SK-N-SH (cell line): ENCODE measurements around the gene CNBD2. TPM values are rescaled to one million over a fixed set of nuclear protein-coding genes. Genes with fewer than 3 reads are reported as not detected.
"Not testable (repeated sequence)": the region's sequence is repeated elsewhere in the genome, so short reads cannot be mapped to it uniquely, and the experiment has no call there.

Experiments used
- CTCF ChIA-PET: fragments of 300-600, 350-600 bp; formaldehyde crosslinking; extraction: SDS; loops from one replicate; lab custom pipeline; 2021; lab: Yijun Ruan, JAX
- POLR2A ChIA-PET: fragments of 350-600 bp; sonication (Branson Sonifier 250); formaldehyde crosslinking; extraction: SDS; loops from one replicate; lab custom pipeline; 2020; ENCODE audit warnings: antibody characterized with exemption, inconsistent platforms; lab: Yijun Ruan, JAX
- DNase-seq: peaks from one replicate; pipeline ENCODE4 v3.0.0; 2012
- H2AFZ ChIP-seq: fragments of 200-600 bp; sonication (generic); 2 replicates; pipeline ENCODE4 v1.8.1; 2016; ENCODE audit warnings: antibody characterized with exemption, mild to moderate bottlenecking, low read depth
- H3F3A ChIP-seq: fragments of 200-600 bp; sonication (generic); replicated peaks from 2 replicates; pipeline ENCODE3; 2016; ENCODE audit warnings: antibody characterized with exemption, mild to moderate bottlenecking; ENCODE audit not compliant: insufficient read depth
- H3K27ac ChIP-seq, 2 experiments: fragments of 200-500 bp in 1 of 2; fragments of 200-600 bp in 1 of 2; sonication (Bioruptor generic) in 1 of 2; sonication (generic), shearing (Covaris generic) in 1 of 2; 2 replicates each; pipeline versions ENCODE4 v1.5.1 to v1.6.1; 2014 to 2016; ENCODE audit warnings: low read depth in 2 of 2, inconsistent platforms in 1 of 2, low read length in 1 of 2, mild to moderate bottlenecking in 1 of 2, mixed read lengths in 1 of 2
- H3K27me3 ChIP-seq: fragments of 200-600 bp; sonication (generic), shearing (Covaris generic); 2 replicates; pipeline ENCODE4 v1.6.1; 2016; ENCODE audit warnings: mixed run types; ENCODE audit not compliant: insufficient read depth
- H3K36me3 ChIP-seq, 2 experiments: fragments of 200-500 bp in 1 of 2; fragments of 200-600 bp in 1 of 2; sonication (Bioruptor generic) in 1 of 2; sonication (generic) in 1 of 2; replicated peaks in 1 of 2; 2 replicates each; pipeline versions ENCODE3 to v1.5.1; 2014 to 2016; ENCODE audit warnings: low read length in 1 of 2, mild to moderate bottlenecking in 1 of 2; ENCODE audit not compliant: insufficient read depth in 2 of 2, control insufficient read depth in 1 of 2
- H3K4me1 ChIP-seq, 2 experiments: fragments of 200-500 bp in 1 of 2; fragments of 200-600 bp in 1 of 2; sonication (Bioruptor generic) in 1 of 2; sonication (generic), shearing (Covaris generic) in 1 of 2; 2 replicates each; pipeline versions ENCODE4 v1.5.1 to v1.6.1; 2014 to 2016; ENCODE audit warnings: low read depth in 1 of 2, low read length in 1 of 2, mixed run types in 1 of 2; ENCODE audit not compliant: insufficient read depth in 2 of 2, control insufficient read depth in 1 of 2
- H3K4me2 ChIP-seq: fragments of 200-600 bp; sonication (generic), shearing (Covaris generic); 2 replicates; pipeline ENCODE4 v1.6.1; 2017; ENCODE audit warnings: mixed run types
- H3K4me3 ChIP-seq, 2 experiments: fragments of 200-500 bp in 1 of 2; fragments of 200-600 bp in 1 of 2; sonication (Bioruptor generic) in 1 of 2; sonication (generic), shearing (Covaris generic) in 1 of 2; 2 replicates each; pipeline versions ENCODE4 v1.5.1 to v1.8.1; 2014 to 2016; ENCODE audit warnings: low read depth in 2 of 2, inconsistent platforms in 1 of 2, low read length in 1 of 2, mild to moderate bottlenecking in 1 of 2, mixed read lengths in 1 of 2, moderate library complexity in 1 of 2
- H3K79me2 ChIP-seq: fragments of 200-600 bp; sonication (generic); 2 replicates; pipeline ENCODE4 v1.8.1; 2017; ENCODE audit warnings: mild to moderate bottlenecking; ENCODE audit not compliant: insufficient read depth
- H3K9ac ChIP-seq: fragments of 200-600 bp; sonication (generic); 2 replicates; pipeline ENCODE4 v1.6.1; 2017; ENCODE audit warnings: mixed run types
- H3K9me2 ChIP-seq: fragments of 200-600 bp; sonication (generic); 2 replicates; pipeline ENCODE4 v1.6.1; 2017; ENCODE audit warnings: mixed run types
- H3K9me3 ChIP-seq: fragments of 200-600 bp; sonication (generic); 2 replicates; pipeline ENCODE4 v1.6.1; 2017; ENCODE audit warnings: mixed run types, mild to moderate bottlenecking, moderate library complexity
- H4K20me1 ChIP-seq: fragments of 200-600 bp; sonication (generic); 2 replicates; pipeline ENCODE4 v1.6.1; 2017; ENCODE audit warnings: mild to moderate bottlenecking, mixed run types; ENCODE audit not compliant: insufficient read depth
- EP300 ChIP-seq, 2 experiments: IDR thresholded peaks; 2 replicates each; pipeline versions ENCODE4 v1.4.0 to v1.6.1; 2012; ENCODE audit warnings: borderline replicate concordance in 1 of 2, low read depth in 1 of 2, low read length in 1 of 2
- FOSL2 ChIP-seq: IDR thresholded peaks from 2 replicates; pipeline ENCODE4 v1.4.0; 2012; ENCODE audit warnings: low read depth, mild to moderate bottlenecking, moderate library complexity, borderline replicate concordance
- FOXM1 ChIP-seq: IDR thresholded peaks from 2 replicates; pipeline ENCODE4 v1.4.0; 2012; ENCODE audit warnings: low read depth, mild to moderate bottlenecking
- MEF2A ChIP-seq: IDR thresholded peaks from 2 replicates; pipeline ENCODE4 v1.4.0; 2012; ENCODE audit warnings: low read depth, borderline replicate concordance
- NRF1 ChIP-seq: IDR thresholded peaks from 2 replicates; pipeline ENCODE4 v1.6.1; 2012; ENCODE audit warnings: low read depth, mild to moderate bottlenecking, low read length
- POLR2AphosphoS5 ChIP-seq: IDR thresholded peaks from 2 replicates; pipeline ENCODE4 v1.6.1; 2012; ENCODE audit warnings: low read depth, low read length
- RFX5 ChIP-seq: IDR thresholded peaks from 2 replicates; pipeline ENCODE4 v1.6.1; 2012; ENCODE audit warnings: mild to moderate bottlenecking, improper control_type of control experiment, low read length
- RXRA ChIP-seq: IDR thresholded peaks from 2 replicates; pipeline ENCODE4 v1.4.0; 2012; ENCODE audit warnings: low read depth, mild to moderate bottlenecking, borderline replicate concordance
- SIN3A ChIP-seq: IDR thresholded peaks from 2 replicates; pipeline ENCODE4 v1.6.1; 2012; ENCODE audit warnings: low read depth, mild to moderate bottlenecking, low read length, moderate library complexity, borderline replicate concordance
- SMC3 ChIP-seq: IDR thresholded peaks from 2 replicates; pipeline ENCODE4 v1.6.1; 2012; ENCODE audit warnings: low read depth, low read length, improper control_type of control experiment
- TCF12 ChIP-seq: IDR thresholded peaks from 2 replicates; pipeline ENCODE4 v1.4.0; 2012
- TEAD4 ChIP-seq: IDR thresholded peaks from 2 replicates; pipeline ENCODE4 v1.4.0; 2012; ENCODE audit warnings: mild to moderate bottlenecking, borderline replicate concordance; ENCODE audit not compliant: insufficient read depth
- YY1 ChIP-seq: IDR thresholded peaks from 2 replicates; pipeline ENCODE4 v1.4.0; 2012; ENCODE audit warnings: low read depth, mild to moderate bottlenecking
- WGBS: methylation state at CpG from one replicate; pipeline ENCODE4 v1.1.6; 2017; ENCODE audit warnings: low lambda C conversion rate; 5-methylcytosine and 5-hydroxymethylcytosine counted together
- polyA plus RNA-seq, 3 experiments: library from polyadenylated mRNA; depleted of rRNA; stranded (reverse); fragments of >200 nt; gene quantifications; 2 replicates each; pipeline ENCODE4 v1.2.3, GENCODE V29; 2012
- TF ChIP-seq, protein P1 (sequence below): IDR thresholded peaks from 2 replicates; pipeline ENCODE4 v1.4.0; 2012; ENCODE audit warnings: low read depth
- TF ChIP-seq, protein P2 (sequence below): IDR thresholded peaks from 2 replicates; pipeline ENCODE4 v1.4.0; 2012; ENCODE audit warnings: low read depth, borderline replicate concordance
- TF ChIP-seq, protein P3 (sequence below): IDR thresholded peaks from 2 replicates; pipeline ENCODE4 v1.6.1; 2012; ENCODE audit warnings: mild to moderate bottlenecking, low read depth, low read length, moderate library complexity

Gene CNBD2
- polyA plus RNA-seq, 1 of the 3 experiments (the other 2 are of a cell fraction) = 5.6 TPM

DNA sequence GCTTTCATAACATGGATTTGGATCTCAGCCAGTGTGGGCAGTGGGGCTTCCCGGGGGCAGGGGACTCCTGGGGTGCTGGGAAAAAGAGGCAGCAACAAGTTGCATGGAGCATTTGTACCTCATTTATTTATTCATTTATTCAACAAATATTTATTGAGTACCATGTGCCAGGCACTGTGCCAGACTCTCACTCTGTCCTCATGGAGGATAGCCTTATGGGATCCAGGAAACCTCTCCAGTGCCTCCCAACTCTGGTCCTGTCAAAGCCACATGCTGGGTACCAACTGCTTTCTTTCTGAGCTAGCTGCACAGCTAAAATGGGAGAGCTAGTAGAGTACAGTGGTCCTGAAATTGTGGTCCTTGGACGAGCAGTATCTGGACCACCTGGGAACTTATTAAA lies 98.4 kb downstream of the CNBD2 start:
- H3K27ac ChIP-seq = no peak overlapping the region
- H3K4me1 ChIP-seq = peaks cover 0 to 15% of the 10 kb centered on the region in 2 experiments; a peak in 1 of 4 replicates
- POLR2A ChIA-PET = no interaction called here
- 65% methylated on average over 2 of the region's 2 CpGs for WGBS
- CTCF ChIA-PET = interaction anchor here (1.0 kb wide), 1 partner anchor 74 kb away, joined by 3 read pairs; no protein-coding TSS in a partner anchor
- H3K4me2 ChIP-seq = no peak overlapping the region
- H3K9me2 ChIP-seq = no peaks in the 10 kb centered on the region
- H3K4me3 ChIP-seq = no peak overlapping the region
- H2AFZ ChIP-seq = no peak overlapping the region
- H3K9me3 ChIP-seq = no peaks in the 10 kb centered on the region; the same call in 1 of the 2 replicates
- no peaks in the 10 kb centered on the region for H3K79me2 ChIP-seq
- H3K9ac ChIP-seq = no peak overlapping the region
- no peaks in the 10 kb centered on the region for H3K27me3 ChIP-seq
- peaks cover 9% of the 10 kb centered on the region for H3F3A ChIP-seq
- DNase-seq = no peak
- H3K36me3 ChIP-seq = no peaks in the 10 kb centered on the region
- TF ChIP-seq SIN3A = no peak
- no peak for TF ChIP-seq FOSL2
- no peak for TF ChIP-seq RXRA
- TF ChIP-seq, protein P1, sequence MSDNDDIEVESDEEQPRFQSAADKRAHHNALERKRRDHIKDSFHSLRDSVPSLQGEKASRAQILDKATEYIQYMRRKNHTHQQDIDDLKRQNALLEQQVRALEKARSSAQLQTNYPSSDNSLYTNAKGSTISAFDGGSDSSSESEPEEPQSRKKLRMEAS = no peak
- no peaks in the 10 kb centered on the region for H4K20me1 ChIP-seq

DNA sequence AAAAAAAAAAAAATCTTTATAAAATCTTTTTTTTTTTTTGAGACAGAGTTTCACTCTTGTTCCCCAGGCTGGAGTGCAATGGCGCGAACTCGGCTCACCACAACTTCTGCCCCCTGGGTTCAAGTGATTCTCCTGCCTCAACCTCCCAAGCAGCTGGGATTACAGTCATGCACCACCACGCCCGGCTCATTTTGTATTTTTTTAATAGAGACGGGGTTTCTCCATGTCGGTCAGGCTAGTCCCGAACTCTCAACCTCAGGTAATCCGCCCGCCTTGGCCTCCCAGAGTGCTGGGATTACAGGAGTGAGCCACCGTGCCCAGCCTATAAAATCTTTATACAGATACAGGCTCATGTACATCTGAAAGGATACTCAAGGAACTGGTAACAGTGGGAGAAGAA lies 100.1 kb downstream of the CNBD2 start:
- H3K9ac ChIP-seq, H3F3A ChIP-seq, H3K4me3 ChIP-seq, H3K9me3 ChIP-seq, H4K20me1 ChIP-seq, CTCF ChIA-PET, H3K4me2 ChIP-seq, H3K9me2 ChIP-seq, H3K36me3 ChIP-seq, H2AFZ ChIP-seq, H3K79me2 ChIP-seq, POLR2A ChIA-PET, H3K27ac ChIP-seq, DNase-seq, H3K27me3 ChIP-seq: not testable (repeated sequence)
- 93% methylated on average over 11 of the region's 11 CpGs for WGBS
- H3K4me1 ChIP-seq = peaks cover 0 to 15% of the 10 kb centered on the region in 2 experiments; a peak in 1 of 4 replicates

DNA sequence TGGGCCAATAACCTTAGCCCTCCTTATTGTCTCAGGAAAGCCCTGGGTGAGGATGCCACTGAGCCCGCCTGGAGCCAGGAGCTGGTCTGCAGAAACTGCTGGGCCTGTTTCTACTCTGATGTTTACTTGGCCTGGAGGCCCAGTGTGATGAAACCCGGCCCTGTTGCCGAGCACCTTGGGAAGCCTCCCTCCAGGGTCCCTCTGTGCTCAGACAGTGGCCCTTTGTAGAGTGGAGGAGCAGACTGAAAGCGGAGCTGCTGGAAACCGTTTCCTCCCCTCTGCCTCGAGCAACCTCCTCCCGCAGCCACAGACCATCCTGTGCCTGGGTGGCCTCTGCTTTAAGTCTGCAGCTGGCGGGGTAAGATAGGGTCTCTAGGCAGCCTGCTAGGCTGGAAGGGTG lies 102.1 kb downstream of the CNBD2 start:
- 100% methylated on average over 1 of the region's 8 CpGs for WGBS
- no peaks in the 10 kb centered on the region for H3F3A ChIP-seq
- peaks cover 0 to 4% of the 10 kb centered on the region in 2 experiments; a peak in 1 of 4 replicates for H3K4me1 ChIP-seq
- H3K4me3 ChIP-seq = no peak overlapping the region
- peaks cover 5% of the 10 kb centered on the region for H3K27me3 ChIP-seq
- no peak overlapping the region for H2AFZ ChIP-seq
- H3K9ac ChIP-seq = no peak overlapping the region
- H3K27ac ChIP-seq = no peak overlapping the region
- POLR2A ChIA-PET = no interaction called here
- no peaks in the 10 kb centered on the region for H4K20me1 ChIP-seq
- no peak overlapping the region for H3K4me2 ChIP-seq
- H3K36me3 ChIP-seq = no peaks in the 10 kb centered on the region
- H3K79me2 ChIP-seq = no peaks in the 10 kb centered on the region
- H3K9me3 ChIP-seq = no peaks in the 10 kb centered on the region
- CTCF ChIA-PET = interaction anchor here (1.3 to 2.6 kb wide), 3 partner anchors 68 to 78 kb away, joined by 3 to 5 read pairs (median 4); no protein-coding TSS in a partner anchor
- no peak for DNase-seq
- H3K9me2 ChIP-seq = no peaks in the 10 kb centered on the region
- TF ChIP-seq SIN3A (no peak), EP300 (IDR thresholded peaks at IDR 0.05; ENCODE audit: borderline replicate concordance in 1 of 2, low read depth in 1 of 2, low read length in 1 of 2) (no peak), TCF12 (no peak), SMC3 (no peak), MEF2A (no peak), RXRA (no peak), NRF1 (no peak), FOSL2 (no peak), TEAD4 (no peak), FOXM1 (no peak), RFX5 (no peak), YY1 (no peak), POLR2AphosphoS5 (no peak)
- TF ChIP-seq, protein P2, sequence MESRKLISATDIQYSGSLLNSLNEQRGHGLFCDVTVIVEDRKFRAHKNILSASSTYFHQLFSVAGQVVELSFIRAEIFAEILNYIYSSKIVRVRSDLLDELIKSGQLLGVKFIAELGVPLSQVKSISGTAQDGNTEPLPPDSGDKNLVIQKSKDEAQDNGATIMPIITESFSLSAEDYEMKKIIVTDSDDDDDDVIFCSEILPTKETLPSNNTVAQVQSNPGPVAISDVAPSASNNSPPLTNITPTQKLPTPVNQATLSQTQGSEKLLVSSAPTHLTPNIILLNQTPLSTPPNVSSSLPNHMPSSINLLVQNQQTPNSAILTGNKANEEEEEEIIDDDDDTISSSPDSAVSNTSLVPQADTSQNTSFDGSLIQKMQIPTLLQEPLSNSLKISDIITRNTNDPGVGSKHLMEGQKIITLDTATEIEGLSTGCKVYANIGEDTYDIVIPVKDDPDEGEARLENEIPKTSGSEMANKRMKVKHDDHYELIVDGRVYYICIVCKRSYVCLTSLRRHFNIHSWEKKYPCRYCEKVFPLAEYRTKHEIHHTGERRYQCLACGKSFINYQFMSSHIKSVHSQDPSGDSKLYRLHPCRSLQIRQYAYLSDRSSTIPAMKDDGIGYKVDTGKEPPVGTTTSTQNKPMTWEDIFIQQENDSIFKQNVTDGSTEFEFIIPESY = no peak
- TF ChIP-seq, protein P3, sequence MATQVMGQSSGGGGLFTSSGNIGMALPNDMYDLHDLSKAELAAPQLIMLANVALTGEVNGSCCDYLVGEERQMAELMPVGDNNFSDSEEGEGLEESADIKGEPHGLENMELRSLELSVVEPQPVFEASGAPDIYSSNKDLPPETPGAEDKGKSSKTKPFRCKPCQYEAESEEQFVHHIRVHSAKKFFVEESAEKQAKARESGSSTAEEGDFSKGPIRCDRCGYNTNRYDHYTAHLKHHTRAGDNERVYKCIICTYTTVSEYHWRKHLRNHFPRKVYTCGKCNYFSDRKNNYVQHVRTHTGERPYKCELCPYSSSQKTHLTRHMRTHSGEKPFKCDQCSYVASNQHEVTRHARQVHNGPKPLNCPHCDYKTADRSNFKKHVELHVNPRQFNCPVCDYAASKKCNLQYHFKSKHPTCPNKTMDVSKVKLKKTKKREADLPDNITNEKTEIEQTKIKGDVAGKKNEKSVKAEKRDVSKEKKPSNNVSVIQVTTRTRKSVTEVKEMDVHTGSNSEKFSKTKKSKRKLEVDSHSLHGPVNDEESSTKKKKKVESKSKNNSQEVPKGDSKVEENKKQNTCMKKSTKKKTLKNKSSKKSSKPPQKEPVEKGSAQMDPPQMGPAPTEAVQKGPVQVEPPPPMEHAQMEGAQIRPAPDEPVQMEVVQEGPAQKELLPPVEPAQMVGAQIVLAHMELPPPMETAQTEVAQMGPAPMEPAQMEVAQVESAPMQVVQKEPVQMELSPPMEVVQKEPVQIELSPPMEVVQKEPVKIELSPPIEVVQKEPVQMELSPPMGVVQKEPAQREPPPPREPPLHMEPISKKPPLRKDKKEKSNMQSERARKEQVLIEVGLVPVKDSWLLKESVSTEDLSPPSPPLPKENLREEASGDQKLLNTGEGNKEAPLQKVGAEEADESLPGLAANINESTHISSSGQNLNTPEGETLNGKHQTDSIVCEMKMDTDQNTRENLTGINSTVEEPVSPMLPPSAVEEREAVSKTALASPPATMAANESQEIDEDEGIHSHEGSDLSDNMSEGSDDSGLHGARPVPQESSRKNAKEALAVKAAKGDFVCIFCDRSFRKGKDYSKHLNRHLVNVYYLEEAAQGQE = no peak
